ENCODE data around the gene SLC25A29.

Gene SLC25A29, protein sequence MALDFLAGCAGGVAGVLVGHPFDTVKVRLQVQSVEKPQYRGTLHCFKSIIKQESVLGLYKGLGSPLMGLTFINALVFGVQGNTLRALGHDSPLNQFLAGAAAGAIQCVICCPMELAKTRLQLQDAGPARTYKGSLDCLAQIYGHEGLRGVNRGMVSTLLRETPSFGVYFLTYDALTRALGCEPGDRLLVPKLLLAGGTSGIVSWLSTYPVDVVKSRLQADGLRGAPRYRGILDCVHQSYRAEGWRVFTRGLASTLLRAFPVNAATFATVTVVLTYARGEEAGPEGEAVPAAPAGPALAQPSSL

DNA sequence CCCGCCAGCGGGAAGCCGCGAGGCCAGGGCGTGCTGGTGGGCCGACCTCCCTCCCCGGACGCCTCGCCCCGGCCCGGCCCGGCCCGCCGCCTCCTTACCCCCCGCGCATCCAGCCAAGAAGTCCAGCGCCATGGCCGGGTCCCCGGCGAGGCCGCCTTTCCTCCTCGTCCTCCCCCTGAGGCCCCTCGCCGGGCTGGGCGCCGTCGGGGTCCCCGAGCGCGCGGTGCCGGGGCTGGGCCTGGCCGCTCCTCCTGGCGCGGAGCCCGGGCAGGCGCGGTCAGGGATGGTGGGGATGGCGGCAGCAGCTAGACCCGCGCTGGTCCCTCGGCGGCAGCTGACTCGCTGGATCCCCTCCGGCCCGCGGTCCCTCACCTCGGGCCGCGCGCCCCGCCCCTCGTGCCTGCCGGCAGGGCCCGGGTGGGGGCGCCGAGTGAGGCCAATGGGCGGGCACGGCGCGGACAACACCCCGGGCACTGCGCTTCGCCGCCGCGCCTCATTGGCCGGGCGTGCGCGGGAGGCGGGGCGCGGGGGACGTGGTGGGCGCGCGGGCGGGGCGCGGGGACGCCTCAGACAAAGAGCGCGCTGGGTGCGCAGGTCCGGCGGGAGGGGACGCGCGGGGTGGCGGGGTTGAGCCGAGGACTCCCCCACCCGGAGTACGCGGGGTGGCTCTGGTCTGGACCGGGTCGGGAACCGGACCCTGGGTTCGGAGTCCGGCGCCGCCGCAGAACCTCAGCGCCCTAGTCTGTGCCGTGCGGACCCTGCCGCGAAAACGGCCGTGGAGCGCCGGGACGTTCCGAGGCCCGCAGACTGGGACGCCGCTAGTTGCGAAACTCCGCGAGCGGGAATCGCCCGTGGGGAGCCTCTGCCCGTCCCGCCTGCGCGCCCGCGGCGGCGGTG is at the start of gene SLC25A29:
TSS of gene SLC25A29 (minus strand) at position 344 of the 897 bp plus-strand sequence. CDS start at position 132, 212 bp downstream.
- Histone ChIP-seq H3K9me2 (replicated peaks; ENCODE audit: control insufficient read depth, low read length) (no peaks in the 10 kb centered on the region), H3F3A (ENCODE audit: control insufficient read depth, insufficient read depth) (no peaks in the 10 kb centered on the region; the same call in 1 of the 2 replicates), H3K4me1 (ENCODE audit: control insufficient read depth, low read length) (peaks cover 22% of the 10 kb centered on the region), H3K27me3 (ENCODE audit: control insufficient read depth, low read length) (peaks cover 37% of the 10 kb centered on the region), H3K4me3 (ENCODE audit: low read length) (peak within 1 kb of the TSS; percentile 80), H3K79me2 (ENCODE audit: control insufficient read depth, low read length) (no peaks in the 10 kb centered on the region), H3K4me2 (ENCODE audit: low read length) (peak within 1 kb of the TSS; percentile 92), H4K20me1 (ENCODE audit: control insufficient read depth, insufficient read depth, low read depth, low read length) (no peaks in the 10 kb centered on the region), H3K27ac (ENCODE audit: low read depth, low read length) (no peak within 1 kb of the TSS), H3K36me3 (ENCODE audit: control insufficient read depth, low read length) (no peaks in the 10 kb centered on the region), H3K9me3 (ENCODE audit: control insufficient read depth, insufficient read depth, low read length) (no peaks in the 10 kb centered on the region)
- TF ChIP-seq, protein P1, sequence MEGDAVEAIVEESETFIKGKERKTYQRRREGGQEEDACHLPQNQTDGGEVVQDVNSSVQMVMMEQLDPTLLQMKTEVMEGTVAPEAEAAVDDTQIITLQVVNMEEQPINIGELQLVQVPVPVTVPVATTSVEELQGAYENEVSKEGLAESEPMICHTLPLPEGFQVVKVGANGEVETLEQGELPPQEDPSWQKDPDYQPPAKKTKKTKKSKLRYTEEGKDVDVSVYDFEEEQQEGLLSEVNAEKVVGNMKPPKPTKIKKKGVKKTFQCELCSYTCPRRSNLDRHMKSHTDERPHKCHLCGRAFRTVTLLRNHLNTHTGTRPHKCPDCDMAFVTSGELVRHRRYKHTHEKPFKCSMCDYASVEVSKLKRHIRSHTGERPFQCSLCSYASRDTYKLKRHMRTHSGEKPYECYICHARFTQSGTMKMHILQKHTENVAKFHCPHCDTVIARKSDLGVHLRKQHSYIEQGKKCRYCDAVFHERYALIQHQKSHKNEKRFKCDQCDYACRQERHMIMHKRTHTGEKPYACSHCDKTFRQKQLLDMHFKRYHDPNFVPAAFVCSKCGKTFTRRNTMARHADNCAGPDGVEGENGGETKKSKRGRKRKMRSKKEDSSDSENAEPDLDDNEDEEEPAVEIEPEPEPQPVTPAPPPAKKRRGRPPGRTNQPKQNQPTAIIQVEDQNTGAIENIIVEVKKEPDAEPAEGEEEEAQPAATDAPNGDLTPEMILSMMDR (IDR thresholded peaks at IDR 0.05; ENCODE audit: low read depth, low read length, poor library complexity, severe bottlenecking): no peak
- no peak for TF ChIP-seq EZH2phosphoT487 (IDR thresholded peaks at IDR 0.05; ENCODE audit: borderline replicate concordance, low read length)

DNA sequence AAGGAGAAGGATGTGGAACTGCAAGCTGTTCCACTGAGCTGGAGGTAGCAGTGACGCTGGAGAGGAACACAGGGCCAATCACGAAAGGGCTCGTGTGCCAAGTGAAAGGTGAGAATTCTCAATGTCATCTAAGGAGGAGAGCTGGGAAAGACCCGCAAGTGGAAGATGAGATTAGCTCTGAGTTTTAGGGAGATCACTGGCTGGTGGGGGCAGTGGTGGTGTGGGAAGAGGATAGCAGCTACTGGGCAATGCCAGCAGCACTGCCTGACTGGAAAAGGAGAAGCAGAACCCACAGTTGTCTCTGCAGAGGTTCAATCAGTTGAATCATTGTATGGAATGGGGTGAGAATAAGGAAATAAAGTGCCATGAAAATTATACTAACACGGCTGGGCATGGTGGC is 44.7 kb upstream of the SLC25A29 start:
- Histone ChIP-seq H3K9me3 (ENCODE audit: control insufficient read depth, insufficient read depth, low read length) (no peaks in the 10 kb centered on the region), H4K20me1 (ENCODE audit: control insufficient read depth, insufficient read depth, low read depth, low read length) (no peaks in the 10 kb centered on the region), H3F3A (ENCODE audit: control insufficient read depth, insufficient read depth) (no peaks in the 10 kb centered on the region), H3K4me3 (ENCODE audit: low read length) (no peak overlapping the region), H3K9me2 (replicated peaks; ENCODE audit: control insufficient read depth, low read length) (no peaks in the 10 kb centered on the region), H3K79me2 (ENCODE audit: control insufficient read depth, low read length) (no peaks in the 10 kb centered on the region), H3K27ac (ENCODE audit: low read depth, low read length) (no peak overlapping the region), H3K27me3 (ENCODE audit: control insufficient read depth, low read length) (no peaks in the 10 kb centered on the region), H3K36me3 (ENCODE audit: control insufficient read depth, low read length) (peaks cover 74% of the 10 kb centered on the region), H3K4me1 (ENCODE audit: control insufficient read depth, low read length) (no peaks in the 10 kb centered on the region), H3K4me2 (ENCODE audit: low read length) (no peak overlapping the region)
- no peak for TF ChIP-seq EZH2phosphoT487 (IDR thresholded peaks at IDR 0.05; ENCODE audit: borderline replicate concordance, low read length)
- TF ChIP-seq, protein P1 (IDR thresholded peaks at IDR 0.05; ENCODE audit: low read depth, low read length, poor library complexity, severe bottlenecking): no peak

DNA sequence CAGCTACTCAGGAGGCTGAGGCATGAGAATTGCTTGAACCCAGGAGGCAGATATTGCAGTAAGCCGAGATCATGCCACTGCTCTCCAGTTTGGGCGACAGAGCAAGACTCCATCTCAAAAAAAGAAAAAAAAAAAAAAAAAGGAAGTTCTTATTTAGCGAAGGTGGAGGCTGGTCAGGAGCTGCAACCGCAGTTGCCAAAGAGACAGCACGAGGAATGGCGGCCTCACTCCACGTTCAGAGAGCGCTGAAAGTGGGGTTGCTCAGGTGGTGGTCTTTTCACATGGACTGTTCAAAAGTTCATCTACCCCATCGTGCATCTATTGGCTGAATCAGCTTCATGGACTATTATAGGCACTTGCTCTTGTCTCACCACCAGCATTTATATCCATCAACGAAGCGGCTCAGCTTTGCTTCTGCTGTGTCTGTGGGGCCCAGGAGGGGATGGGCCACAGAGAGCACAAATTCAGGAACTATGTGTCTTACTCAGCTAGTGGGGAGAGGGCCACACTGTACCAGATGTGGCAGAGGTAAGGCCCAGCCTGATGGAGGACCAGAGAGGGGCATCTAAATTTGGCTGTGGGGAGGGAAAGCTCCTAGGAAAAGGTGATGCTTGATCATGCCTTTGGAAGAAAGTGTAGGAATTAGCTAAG is 44.2 kb upstream of the SLC25A29 start:
- Histone ChIP-seq H3F3A (ENCODE audit: control insufficient read depth, insufficient read depth) (no peaks in the 10 kb centered on the region), H3K36me3 (ENCODE audit: control insufficient read depth, low read length) (peaks cover 72% of the 10 kb centered on the region), H3K4me3 (ENCODE audit: low read length) (no peak overlapping the region), H3K9me2 (replicated peaks; ENCODE audit: control insufficient read depth, low read length) (no peaks in the 10 kb centered on the region), H3K4me1 (ENCODE audit: control insufficient read depth, low read length) (no peaks in the 10 kb centered on the region), H4K20me1 (ENCODE audit: control insufficient read depth, insufficient read depth, low read depth, low read length) (no peaks in the 10 kb centered on the region), H3K27ac (ENCODE audit: low read depth, low read length) (no peak overlapping the region), H3K4me2 (ENCODE audit: low read length) (no peak overlapping the region), H3K9me3 (ENCODE audit: control insufficient read depth, insufficient read depth, low read length) (no peaks in the 10 kb centered on the region), H3K79me2 (ENCODE audit: control insufficient read depth, low read length) (no peaks in the 10 kb centered on the region), H3K27me3 (ENCODE audit: control insufficient read depth, low read length) (no peaks in the 10 kb centered on the region)
- TF ChIP-seq, protein P1 (IDR thresholded peaks at IDR 0.05; ENCODE audit: low read depth, low read length, poor library complexity, severe bottlenecking): no peak
- no peak for TF ChIP-seq EZH2phosphoT487 (IDR thresholded peaks at IDR 0.05; ENCODE audit: borderline replicate concordance, low read length)
